Measurements from ENCODE around the gene LRCH1. TPM values are rescaled to one million over a fixed set of nuclear protein-coding genes. Genes with fewer than 3 reads are reported as not detected.

LRCH1 gene
- total and polyA plus RNA-seq, 2 of the 13 experiments (the other 11 are each of a cell fraction or from before 2014, with no cell fraction given): 4.1 to 12.6 TPM

DNA sequence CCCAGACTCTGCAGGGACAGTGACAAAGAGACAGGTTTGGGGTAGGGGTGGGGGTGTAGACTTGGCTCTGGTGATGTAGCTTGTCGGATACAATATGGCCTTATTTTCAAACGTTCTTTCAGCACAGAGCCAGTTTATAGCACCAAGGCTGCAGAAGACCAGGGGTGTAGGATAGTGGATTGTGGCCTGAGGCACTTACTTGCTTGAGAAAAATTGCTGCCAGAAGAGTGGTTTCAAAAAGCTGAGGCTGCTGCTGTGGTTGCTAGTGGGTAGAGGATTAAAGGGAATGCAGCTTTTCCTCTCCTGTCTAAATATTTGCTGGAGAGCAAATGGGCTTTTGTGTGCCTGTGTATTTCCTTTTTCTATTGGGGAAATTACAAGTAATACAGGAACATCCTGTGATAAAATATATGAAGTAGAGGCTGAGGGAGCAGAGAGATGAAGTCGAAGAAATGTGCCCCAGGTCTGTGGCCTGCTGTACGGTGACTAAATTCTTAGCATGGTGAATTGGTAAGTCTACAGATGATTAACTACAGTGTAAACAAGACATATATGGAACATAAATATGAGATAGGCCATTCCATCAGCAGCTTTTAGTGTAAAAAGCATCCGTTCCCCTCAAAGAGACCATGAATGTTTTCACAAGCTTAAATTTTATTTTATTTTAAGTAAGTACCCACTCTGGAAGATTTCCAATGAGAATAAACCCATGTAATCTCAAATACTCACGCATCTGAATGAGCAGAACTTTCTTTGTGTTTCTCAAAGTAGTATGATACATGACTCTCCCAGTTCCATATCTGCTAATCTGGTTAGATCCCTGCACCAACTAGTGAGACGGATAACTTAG lies 112.9 kb downstream of the LRCH1 start:
- no peaks in the 10 kb centered on the region for H4K20me1 ChIP-seq (ENCODE audit: insufficient read depth, low read length)
- ATAC-seq (peak; percentile 99), DNase-seq (ENCODE audit: low spot score) (peak; percentile 70), FAIRE-seq (peak; percentile 88)
- ChIA-PET CTCF (ENCODE audit: low intra/inter-chr PET ratio, low total read pairs) (no interaction called here), POLR2A (interaction anchor here (0.7 to 1.7 kb wide), 10 partner anchors 9 to 132 kb away, joined by 3 to 9 read pairs (median 3); partner anchors contain the start of gene LRCH1)
- no peak overlapping the region for H2AFZ ChIP-seq (ENCODE audit: low read length)
- peak overlapping the region; percentile 55 for H3K9ac ChIP-seq (ENCODE audit: insufficient read depth, low read depth, low read length)
- WGBS (ENCODE audit: low lambda C conversion rate): 1% methylated on average over 7 of the region's 7 CpGs
- peaks cover 7 to 11% of the 10 kb centered on the region in 2 experiments; a peak in 2 of 5 replicates for H3K36me3 ChIP-seq (replicated peaks in 1 of 2; ENCODE audit: control insufficient read depth in 1 of 2, insufficient read depth in 2 of 2, low read length in 2 of 2)
- H3K4me2 ChIP-seq (ENCODE audit: low read depth, low read length): peak overlapping the region; percentile 73
- peak overlapping the region; percentile 29 to 55 (median 53) for H3K4me3 ChIP-seq (replicated peaks in 1 of 3; ENCODE audit: insufficient read depth in 1 of 3, low read depth in 2 of 3, low read length in 3 of 3)
- peaks cover 38% of the 10 kb centered on the region for H3K79me2 ChIP-seq (ENCODE audit: insufficient read depth, low read length)
- peaks cover 63% of the 10 kb centered on the region for H3K4me1 ChIP-seq (ENCODE audit: insufficient read depth, low read length)
- H3K27me3 ChIP-seq (ENCODE audit: control insufficient read depth in 1 of 2, insufficient read depth in 2 of 2, low read length in 2 of 2): no peaks in the 10 kb centered on the region
- in situ Hi-C loops (cut with HindIII; ENCODE audit: extremely low pct_ligation_motif_present, low pct_unique_long_range_greater_than_20kb) (no loop called here), intact Hi-C loops (cut with micrococcal nuclease; ENCODE audit: unreplicated experiment) (loop anchor here (1.0 kb wide), 1 partner anchor 10 kb away; no protein-coding TSS in a partner anchor)
- H3K27ac ChIP-seq (ENCODE audit: extremely low read length, insufficient read depth, low read length): peak overlapping the region; percentile 75
- BruUV-seq (replicated peaks): TSS peak; percentile 95
- H3K9me3 ChIP-seq (ENCODE audit: low read length): no peaks in the 10 kb centered on the region
- TF ChIP-seq, protein P1, sequence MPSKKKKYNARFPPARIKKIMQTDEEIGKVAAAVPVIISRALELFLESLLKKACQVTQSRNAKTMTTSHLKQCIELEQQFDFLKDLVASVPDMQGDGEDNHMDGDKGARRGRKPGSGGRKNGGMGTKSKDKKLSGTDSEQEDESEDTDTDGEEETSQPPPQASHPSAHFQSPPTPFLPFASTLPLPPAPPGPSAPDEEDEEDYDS (CRISPR knock-in tag; IDR thresholded peaks at IDR 0.05): peak; percentile 63
- TF ChIP-seq, protein P2, sequence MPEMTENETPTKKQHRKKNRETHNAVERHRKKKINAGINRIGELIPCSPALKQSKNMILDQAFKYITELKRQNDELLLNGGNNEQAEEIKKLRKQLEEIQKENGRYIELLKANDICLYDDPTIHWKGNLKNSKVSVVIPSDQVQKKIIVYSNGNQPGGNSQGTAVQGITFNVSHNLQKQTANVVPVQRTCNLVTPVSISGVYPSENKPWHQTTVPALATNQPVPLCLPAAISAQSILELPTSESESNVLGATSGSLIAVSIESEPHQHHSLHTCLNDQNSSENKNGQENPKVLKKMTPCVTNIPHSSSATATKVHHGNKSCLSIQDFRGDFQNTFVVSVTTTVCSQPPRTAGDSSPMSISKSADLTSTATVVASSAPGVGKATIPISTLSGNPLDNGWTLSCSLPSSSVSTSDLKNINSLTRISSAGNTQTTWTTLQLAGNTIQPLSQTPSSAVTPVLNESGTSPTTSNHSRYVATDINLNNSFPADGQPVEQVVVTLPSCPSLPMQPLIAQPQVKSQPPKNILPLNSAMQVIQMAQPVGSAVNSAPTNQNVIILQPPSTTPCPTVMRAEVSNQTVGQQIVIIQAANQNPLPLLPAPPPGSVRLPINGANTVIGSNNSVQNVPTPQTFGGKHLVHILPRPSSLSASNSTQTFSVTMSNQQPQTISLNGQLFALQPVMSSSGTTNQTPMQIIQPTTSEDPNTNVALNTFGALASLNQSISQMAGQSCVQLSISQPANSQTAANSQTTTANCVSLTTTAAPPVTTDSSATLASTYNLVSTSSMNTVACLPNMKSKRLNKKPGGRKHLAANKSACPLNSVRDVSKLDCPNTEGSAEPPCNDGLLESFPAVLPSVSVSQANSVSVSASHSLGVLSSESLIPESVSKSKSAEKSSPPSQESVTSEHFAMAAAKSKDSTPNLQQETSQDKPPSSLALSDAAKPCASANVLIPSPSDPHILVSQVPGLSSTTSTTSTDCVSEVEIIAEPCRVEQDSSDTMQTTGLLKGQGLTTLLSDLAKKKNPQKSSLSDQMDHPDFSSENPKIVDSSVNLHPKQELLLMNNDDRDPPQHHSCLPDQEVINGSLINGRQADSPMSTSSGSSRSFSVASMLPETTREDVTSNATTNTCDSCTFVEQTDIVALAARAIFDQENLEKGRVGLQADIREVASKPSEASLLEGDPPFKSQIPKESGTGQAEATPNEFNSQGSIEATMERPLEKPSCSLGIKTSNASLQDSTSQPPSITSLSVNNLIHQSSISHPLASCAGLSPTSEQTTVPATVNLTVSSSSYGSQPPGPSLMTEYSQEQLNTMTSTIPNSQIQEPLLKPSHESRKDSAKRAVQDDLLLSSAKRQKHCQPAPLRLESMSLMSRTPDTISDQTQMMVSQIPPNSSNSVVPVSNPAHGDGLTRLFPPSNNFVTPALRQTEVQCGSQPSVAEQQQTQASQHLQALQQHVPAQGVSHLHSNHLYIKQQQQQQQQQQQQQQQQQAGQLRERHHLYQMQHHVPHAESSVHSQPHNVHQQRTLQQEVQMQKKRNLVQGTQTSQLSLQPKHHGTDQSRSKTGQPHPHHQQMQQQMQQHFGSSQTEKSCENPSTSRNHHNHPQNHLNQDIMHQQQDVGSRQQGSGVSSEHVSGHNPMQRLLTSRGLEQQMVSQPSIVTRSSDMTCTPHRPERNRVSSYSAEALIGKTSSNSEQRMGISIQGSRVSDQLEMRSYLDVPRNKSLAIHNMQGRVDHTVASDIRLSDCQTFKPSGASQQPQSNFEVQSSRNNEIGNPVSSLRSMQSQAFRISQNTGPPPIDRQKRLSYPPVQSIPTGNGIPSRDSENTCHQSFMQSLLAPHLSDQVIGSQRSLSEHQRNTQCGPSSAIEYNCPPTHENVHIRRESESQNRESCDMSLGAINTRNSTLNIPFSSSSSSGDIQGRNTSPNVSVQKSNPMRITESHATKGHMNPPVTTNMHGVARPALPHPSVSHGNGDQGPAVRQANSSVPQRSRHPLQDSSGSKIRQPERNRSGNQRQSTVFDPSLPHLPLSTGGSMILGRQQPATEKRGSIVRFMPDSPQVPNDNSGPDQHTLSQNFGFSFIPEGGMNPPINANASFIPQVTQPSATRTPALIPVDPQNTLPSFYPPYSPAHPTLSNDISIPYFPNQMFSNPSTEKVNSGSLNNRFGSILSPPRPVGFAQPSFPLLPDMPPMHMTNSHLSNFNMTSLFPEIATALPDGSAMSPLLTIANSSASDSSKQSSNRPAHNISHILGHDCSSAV (CRISPR knock-in tag; IDR thresholded peaks at IDR 0.05; ENCODE audit: borderline replicate concordance): no peak
- TF ChIP-seq, protein P3, sequence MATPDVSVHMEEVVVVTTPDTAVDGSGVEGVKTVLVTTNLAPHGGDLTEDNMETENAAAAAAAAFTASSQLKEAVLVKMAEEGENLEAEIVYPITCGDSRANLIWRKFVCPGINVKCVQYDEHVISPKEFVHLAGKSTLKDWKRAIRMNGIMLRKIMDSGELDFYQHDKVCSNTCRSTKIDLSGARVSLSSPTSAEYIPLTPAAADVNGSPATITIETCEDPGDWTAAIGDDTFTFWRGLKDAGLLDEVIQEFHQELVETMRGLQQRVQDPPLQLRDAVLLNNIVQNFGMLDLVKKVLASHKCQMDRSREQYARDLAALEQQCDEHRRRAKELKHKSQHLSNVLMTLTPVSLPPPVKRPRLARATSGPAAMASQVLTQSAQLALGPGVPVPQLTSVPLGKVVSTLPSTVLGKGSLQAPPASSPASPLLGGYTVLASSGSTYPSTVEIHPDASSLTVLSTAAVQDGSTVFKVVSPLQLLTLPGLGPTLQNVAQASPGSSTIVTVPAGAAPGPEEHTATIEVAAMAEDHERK (CRISPR knock-in tag; IDR thresholded peaks at IDR 0.05; ENCODE audit: low read depth): no peak
- TF ChIP-seq, protein P4, sequence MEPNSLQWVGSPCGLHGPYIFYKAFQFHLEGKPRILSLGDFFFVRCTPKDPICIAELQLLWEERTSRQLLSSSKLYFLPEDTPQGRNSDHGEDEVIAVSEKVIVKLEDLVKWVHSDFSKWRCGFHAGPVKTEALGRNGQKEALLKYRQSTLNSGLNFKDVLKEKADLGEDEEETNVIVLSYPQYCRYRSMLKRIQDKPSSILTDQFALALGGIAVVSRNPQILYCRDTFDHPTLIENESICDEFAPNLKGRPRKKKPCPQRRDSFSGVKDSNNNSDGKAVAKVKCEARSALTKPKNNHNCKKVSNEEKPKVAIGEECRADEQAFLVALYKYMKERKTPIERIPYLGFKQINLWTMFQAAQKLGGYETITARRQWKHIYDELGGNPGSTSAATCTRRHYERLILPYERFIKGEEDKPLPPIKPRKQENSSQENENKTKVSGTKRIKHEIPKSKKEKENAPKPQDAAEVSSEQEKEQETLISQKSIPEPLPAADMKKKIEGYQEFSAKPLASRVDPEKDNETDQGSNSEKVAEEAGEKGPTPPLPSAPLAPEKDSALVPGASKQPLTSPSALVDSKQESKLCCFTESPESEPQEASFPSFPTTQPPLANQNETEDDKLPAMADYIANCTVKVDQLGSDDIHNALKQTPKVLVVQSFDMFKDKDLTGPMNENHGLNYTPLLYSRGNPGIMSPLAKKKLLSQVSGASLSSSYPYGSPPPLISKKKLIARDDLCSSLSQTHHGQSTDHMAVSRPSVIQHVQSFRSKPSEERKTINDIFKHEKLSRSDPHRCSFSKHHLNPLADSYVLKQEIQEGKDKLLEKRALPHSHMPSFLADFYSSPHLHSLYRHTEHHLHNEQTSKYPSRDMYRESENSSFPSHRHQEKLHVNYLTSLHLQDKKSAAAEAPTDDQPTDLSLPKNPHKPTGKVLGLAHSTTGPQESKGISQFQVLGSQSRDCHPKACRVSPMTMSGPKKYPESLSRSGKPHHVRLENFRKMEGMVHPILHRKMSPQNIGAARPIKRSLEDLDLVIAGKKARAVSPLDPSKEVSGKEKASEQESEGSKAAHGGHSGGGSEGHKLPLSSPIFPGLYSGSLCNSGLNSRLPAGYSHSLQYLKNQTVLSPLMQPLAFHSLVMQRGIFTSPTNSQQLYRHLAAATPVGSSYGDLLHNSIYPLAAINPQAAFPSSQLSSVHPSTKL (CRISPR knock-in tag; IDR thresholded peaks at IDR 0.05): peak; percentile 55
- peak; percentile 45; the same call in 1 of the 2 replicates for TF ChIP-seq TAF1 (CRISPR knock-in tag; IDR thresholded peaks at IDR 0.05)
- TF ChIP-seq NR1H2 (CRISPR knock-in tag; IDR thresholded peaks at IDR 0.05; ENCODE audit: borderline replicate concordance, low read depth): no peak

All from HepG2 (cell line).